Stimulated activated CD4-positive, alpha-beta T cell treated with anti-CD3 and anti-CD28 coated beads, Interleukin-1b, Interleukin-23, amount 100 ng/mL, for 1 hour (primary cell): Measurements from ENCODE around the gene PUDP.
"Not testable (repeated sequence)": the region's sequence is repeated elsewhere in the genome, so short reads cannot be mapped to it uniquely, and the experiment has no call there.

Experiments
- DNase-seq, 2 donors: peaks; one replicate each; pipeline ENCODE4 v3.0.0-alpha.2; 2020; ENCODE audit warnings: low read depth in 2 of 2

PUDP gene

DNA sequence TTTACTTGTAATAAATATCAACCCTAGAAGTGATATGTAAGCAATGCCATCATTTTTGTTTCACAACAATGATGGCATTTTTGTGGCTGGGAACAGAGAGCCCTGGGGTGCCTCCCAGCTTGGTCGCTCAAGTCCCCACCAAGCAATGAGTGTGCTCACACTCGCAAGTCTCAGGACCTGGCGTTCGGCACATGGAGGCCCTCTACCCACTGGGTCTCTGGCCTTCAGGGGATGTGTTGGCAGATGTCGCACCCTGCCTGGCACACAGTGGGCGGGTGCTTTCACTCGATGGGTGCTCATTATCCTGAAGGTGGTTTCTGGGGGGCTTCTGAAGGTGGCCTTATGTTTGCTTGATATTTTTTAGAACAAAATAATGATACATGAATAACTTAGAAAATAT, 75.1 kb downstream of the PUDP start:
- no peak for DNase-seq

- DNase-seq = no peak
These were observed 76.6 kb downstream of the PUDP start for GRCh38 chrX:7071390-7071789.

DNA sequence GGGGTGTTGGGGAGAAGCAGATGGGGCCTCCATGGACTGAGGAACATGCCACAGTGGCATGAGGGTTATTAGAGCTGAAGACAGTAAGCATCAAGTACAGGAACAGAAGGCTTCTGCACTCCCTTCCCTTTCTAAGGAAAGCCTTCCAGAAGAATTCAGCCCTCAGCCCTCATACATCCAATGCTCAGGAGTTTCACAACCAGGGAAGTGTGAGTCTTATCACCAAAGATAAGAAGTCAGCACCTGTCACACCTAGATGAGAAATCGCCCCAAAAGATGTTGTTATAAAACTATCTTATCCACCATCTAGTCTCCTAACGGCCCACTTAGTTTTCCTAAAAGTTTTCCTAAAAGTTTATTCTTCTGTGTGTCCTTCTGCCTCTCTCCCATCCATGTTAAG, 78.4 kb downstream of the PUDP start:
- no peak for DNase-seq

- no peak for DNase-seq
These were observed 79.0 kb downstream of the PUDP start for GRCh38 chrX:7068939-7069367.

DNA sequence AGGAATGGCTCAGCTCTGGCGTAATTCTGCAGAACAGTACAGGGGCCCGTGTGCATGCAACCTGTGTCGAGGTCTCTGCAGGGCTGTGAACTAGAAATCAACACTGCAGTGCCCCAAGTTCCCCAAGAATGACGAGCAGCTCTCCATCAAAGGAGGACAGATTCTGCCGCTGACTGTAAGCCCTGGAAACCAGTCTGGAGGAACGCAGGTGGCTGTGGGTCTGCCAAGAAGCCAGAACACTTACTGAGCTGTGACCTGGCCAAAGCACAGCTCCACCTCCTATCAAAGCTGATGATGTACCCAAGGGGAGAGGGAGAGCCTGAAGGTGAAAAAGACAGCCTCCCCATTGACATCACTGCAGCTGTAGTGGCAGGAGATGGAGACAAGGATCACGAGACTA, 80.7 kb downstream of the PUDP start:
- no peak for DNase-seq

DNA sequence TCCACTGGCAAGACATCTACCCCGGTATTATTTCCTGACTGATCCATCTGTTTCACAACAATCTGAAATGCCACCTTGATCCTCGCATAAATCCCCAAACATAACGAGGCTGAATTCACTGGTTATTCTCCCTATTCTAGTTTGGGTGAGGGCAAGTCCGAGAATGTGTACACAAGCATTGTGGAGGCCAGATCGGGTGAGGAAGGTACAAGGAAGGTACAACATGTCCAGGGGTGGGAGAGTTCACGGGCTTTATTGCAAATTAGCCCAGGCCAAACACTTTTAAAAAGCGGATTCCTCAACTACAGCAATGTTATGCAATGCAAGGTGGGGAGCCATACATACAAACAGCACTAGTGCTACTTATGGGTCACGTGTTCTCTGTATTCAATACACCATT, 82.5 kb downstream of the PUDP start:
- no peak for DNase-seq

DNA sequence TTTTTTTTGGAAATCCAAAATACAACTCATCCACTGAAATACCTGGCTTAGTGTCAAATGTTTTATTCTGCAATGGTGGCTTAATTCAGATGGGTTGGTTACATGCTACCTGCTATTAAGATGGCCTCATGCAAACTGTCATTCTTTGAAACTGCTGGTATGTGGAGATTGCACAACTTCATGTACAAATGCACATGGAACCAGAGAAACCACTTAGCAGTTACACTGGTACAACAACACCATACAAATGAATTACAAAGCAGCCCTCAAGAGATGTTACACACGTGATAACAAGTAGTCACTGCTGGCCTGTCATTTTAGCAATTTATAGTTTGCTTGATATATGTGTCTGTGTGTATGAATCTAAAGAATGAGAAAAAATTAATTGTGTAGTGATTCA, 85.0 kb downstream of the PUDP start:
- DNase-seq = no peak

DNA sequence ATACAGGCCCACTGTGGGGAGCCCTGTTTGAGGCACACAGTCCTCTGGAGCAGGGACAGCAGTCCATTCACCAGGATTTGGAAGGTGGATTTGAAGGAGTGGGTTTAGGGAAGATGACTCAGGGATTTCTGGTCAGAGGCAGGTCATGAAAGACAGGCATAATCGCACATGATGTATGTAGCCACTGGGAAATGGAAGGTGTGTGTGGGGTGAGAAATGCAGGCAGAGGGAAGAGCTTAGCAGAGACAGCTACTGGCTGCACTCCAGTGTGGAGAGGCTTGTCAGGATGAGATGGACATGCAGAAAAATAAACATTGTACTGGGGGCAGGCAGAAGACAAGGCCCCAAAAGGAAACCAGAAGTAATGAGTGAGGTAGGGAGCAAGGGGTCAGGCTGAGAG, 85.7 kb downstream of the PUDP start:
- DNase-seq = no peak

GRCh38 chrX:7061429-7061828, 86.5 kb downstream of the PUDP start:
- no peak for DNase-seq

DNA sequence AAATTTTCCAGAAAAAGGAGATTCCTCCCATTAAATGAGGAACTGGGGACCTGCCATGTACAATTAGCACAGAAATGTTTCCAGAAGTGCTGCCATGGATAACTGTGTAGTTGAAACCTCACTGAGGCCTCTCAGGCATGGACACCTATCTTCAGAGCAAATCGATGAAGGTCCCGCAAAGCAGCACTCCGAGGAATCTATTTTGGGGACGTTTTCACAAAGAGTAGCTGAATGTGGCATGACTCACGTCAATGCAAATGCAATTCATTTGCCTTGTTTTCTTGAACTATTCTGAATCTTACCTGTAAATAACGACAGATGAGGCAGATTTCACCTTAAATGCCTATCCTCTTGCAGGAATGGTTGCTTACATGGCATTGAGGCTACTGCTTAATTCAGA, 87.5 kb downstream of the PUDP start:
- no peak for DNase-seq

DNA sequence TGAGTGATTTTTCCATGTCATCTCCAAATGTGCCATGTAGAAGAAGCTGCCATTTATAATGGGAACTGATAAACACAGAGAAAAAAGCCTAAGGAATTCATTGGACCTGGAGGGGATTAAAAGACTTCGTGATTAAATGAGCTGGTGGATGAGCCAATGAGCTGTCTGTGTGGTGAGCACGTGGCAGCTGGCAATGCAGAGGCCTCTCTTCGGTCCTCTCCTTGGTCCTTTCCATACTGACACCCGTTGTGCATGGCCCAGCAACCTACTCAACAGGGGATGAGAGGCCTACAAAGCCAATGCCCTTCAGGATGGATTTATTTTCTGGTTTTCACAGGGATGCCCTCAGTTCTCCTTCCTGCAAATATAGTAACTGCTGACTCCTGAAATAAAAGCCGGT, 88.1 kb downstream of the PUDP start:
- no peak for DNase-seq

DNA sequence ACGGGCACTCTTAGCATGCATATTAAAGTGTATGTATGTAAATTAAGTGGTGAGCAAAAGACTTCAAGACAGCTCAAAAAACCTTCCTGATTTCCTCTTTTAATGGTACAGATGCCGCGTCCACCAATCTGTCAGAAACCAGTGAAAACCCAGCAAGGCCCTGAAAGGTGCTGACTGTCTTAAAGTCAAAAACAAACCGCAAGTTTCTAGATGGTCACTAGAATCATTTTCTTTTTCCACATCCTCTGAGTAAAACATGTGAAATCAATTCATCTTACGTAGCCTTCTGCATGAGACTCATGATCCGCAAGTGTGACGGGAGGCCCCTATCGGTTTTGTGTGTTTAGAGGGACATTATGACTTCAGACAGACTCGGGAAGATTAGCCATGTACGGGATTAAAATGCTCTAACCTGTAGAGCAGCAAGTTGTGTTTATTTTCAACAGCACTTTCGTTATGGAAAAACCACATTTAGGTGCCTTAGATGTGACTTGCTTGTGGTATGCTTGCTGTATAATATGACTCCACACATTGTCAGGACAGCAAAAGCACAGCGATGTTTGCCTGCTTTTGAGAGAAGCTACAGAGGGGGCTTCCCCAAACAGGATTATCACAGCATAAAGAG, 88.6 kb downstream of the PUDP start:
- DNase-seq = no peak

DNA sequence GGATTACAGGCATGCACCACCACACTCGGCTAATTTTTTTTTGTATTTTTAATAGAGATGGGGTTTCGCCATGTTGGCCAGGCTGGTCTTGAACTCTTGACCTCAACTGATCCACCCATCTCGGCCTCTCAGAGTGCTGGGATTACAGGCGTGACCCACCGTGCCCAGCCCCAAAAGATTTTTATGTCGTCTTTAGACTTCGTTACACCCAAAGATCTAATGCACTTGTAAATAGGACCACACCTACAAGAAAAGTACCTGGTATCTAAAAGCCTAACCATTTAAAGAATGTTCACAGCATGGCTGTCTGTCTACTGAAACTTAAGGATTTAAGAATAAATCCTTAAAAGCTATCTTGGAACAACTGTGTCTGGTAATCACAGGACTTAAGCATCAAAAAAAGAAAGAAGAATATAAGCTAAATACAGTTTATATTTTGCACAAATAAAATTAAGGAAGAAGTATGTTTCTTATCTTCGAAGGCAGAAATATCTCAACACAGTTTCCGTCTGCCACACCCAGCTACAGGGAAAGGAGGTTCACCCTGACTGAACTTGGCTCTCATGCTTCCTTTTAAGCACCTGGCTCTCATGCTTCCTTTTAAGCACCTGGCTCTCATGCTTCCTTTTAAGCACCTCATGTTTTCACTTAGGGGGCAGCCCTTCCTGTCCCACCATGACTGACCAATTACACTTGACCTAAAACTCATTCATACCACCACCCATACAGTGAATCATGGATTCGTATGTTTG, 92.4 kb downstream of the PUDP start:
- no peak for DNase-seq

GRCh38 chrX:7054219-7055216, 93.4 kb downstream of the PUDP start:
- DNase-seq = no peak

DNA sequence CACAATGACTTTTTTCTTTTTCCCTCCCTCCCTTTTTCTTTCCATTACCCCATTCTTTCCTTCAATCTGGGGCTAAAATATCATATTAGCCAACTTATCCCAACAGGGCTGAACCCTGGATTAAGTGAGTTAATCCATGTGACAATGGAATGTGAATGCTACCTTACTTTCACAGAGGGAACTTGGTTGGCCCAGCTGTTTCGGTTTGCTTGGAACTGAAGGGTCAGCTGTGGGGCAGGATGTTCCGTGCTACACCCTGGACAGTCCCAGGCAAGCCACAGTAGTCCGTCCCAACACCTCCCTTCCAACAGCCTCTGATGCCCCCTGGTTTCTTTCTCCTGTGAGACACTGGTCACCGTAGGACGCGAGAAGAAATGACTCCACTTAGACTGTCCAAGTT, 95.4 kb downstream of the PUDP start:
- no peak for DNase-seq

DNA sequence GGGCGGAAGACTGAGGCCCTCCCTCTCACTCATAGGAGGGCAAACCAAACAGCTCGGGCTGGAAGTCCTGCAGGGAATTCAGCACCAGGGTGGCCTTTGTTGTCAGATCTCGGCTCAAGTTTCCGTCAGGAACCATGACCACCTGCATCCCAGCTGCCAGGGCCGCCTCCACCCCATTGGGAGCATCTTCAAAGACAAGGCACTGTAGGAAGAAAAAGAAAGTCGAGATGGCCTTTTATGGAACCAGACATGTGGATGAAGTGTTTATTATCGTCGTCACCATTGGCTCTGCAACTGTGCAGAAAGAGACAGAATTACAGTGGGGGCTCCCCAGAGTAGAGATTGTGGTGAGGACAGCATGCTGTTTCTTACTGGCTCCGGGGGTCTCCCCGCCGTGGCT, 97.7 kb downstream of the PUDP start:
- no peak for DNase-seq

DNA sequence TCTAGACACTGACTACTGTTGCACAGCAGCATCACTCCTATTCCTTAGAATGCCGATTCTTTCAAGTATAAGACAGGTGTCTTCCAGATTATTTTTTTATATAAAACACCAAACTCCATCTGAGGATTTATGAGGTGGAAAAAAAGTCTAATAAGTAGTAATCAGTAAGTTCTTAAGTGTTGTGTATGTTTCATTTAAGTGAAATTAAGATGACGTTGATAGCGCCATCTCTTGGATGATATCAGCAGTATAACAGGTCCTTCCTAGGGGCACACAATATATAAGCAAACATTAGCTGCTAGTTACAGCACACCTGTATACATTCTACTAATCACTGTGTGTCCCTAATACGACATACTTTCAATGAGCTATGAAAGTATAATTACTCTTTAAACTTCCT, 100.0 kb downstream of the PUDP start:
- DNase-seq = no peak

DNA sequence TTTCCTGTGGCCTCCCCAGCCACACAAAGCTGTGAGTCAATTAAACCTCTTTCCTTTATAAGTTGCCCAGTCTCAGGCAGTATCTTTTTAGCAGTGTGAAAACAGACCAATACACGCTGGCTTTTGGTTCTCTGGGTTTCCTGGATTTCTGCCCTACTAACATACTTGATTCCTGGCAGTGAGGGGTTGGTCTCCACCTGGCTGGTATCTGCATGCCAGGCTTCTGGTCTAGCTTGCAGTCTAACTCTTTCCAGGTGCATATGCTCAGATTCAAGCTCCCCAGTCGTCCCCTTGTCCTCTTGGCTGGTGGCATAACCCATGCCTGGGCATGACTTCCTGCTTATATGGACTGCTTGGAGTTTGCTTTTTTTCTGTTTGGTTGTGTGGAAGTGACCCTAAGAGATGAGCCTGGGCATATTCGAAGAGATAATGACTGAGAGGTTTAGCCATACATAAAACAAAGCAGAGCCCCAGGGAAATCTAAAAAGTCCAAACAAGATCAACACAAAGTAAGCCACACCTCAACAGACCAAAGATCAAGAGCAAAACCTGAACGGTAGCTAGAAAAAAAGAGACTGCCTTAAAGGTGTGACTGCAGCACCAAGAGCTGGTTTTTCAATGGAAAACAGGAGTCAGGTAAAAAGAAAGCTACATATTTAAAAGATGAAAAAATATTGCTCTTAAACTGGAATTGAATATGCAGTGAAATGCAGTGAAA, 102.6 kb downstream of the PUDP start:
- DNase-seq = no peak

DNA sequence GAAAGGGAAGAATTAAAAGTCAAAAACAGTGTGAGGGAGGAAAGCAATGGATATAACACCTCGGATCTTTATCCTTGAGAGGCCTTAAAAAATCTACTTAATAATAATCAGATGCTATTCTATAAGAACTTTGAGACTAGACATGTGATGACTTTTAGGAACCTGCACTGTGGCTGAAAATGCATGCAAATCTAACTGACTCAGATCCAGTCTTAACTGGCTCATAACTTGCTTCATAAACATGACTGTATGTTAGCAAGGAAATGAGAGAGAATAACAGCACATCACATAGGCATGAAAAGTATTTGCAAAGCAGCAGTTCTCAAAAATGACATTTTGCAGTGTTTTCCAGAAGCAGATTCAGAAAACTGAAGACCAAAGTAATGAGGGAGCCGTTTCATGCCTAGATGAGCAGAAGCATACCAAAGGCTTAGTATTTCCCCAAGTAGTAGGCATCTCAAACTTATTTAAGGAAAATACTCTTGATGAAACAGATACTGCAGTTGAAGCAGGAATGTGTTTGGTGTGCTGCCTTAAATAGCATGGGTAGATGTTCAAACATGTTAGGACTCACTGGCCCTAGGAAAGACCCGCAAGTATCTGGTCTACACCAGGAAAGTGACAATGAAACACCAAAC, 104.0 kb downstream of the PUDP start:
- not testable (repeated sequence) for DNase-seq

- no peak for DNase-seq
These were observed 119.7 kb downstream of the PUDP start for GRCh38 chrX:7028246-7028645.

- DNase-seq = no peak
These were observed 120.9 kb downstream of the PUDP start for GRCh38 chrX:7027071-7027470.
